Adrenal gland (tissue), 12 donors: ENCODE results near the gene PRKCB. TPM values are rescaled to one million over a fixed set of nuclear protein-coding genes. Genes with fewer than 3 reads are reported as not detected.

Experiments used
- DNase-seq, 7 donors: peaks; one replicate each; pipeline ENCODE4 v3.0.0-alpha.2; 2019 to 2020
- H3K27ac ChIP-seq, 5 donors: fragments of 200-600 bp; sonication (generic) in 4 of 5; 1 replicate in 3 of 5; 2 replicates in 2 of 5; pipeline versions ENCODE4 v1.5.1 to v1.8.0; 2016 to 2020; ENCODE audit warnings: mild to moderate bottlenecking in 1 of 5
- H3K27me3 ChIP-seq: fragments of 200-600 bp; 2 replicates; pipeline ENCODE4 v1.8.0; 2021
- H3K36me3 ChIP-seq, 2 donors: fragments of 200-600 bp; replicated peaks in 1 of 2; 1 replicate in 1 of 2; 2 replicates in 1 of 2; pipeline versions ENCODE4 v1.5.1 to v1.8.0; 2018 to 2022
- H3K4me1 ChIP-seq, 2 donors: fragments of 200-600 bp; replicated peaks in 1 of 2; 1 replicate in 1 of 2; 2 replicates in 1 of 2; pipeline versions ENCODE4 v1.5.1 to v1.8.0; 2018 to 2021
- H3K4me3 ChIP-seq, 4 donors: fragments of 200-600 bp; sonication (generic) in 3 of 4; one replicate each; pipeline ENCODE4 v1.5.1; 2016 to 2018
- H3K9me3 ChIP-seq, 3 donors: fragments of 200-600 bp; sonication (generic) in 1 of 3; replicated peaks in 1 of 3; 1 replicate in 2 of 3; 2 replicates in 1 of 3; pipeline versions ENCODE4 v1.5.1 to v1.8.0; 2016 to 2021
- POLR2A ChIP-seq, 2 donors: fragments of 450-650 bp; IDR thresholded peaks; one replicate each; pipeline ENCODE4 v1.6.1; 2017; ENCODE audit warnings: antibody characterized with exemption in 2 of 2, mild to moderate bottlenecking in 2 of 2, moderate library complexity in 1 of 2
- WGBS, 4 donors: extraction: QIAGEN DNeasy Blood & Tissue Kit in 2 of 4; methylation state at CpG; one replicate each; pipeline versions ENCODE4 v1.1.5 to v1.1.7; 2013 to 2017; 5-methylcytosine and 5-hydroxymethylcytosine counted together
- intact Hi-C, 2 donors: fragments of 100-400 bp; cut with DNase I; formaldehyde crosslinking; loops; one replicate each; pipeline versions ENCODE4 v1.14.1 to v1.15.0; 2022 to 2023
- polyA plus RNA-seq, 3 donors: library from polyadenylated mRNA; stranded (reverse); fragments of 200-250 nt in 2 of 3; fragments of 350-450 nt in 1 of 3; fragmentation: Illumina TruSeq in 1 of 3; extraction: RNeasy Lipid Tissue Mini Kit (QIAGEN cat#74804) in 1 of 3; gene quantifications; one replicate each; pipeline ENCODE4 v1.2.3, GENCODE V29; 2013 to 2014
- total RNA-seq, 9 donors: library from RNA; depleted of rRNA in 4 of 9; stranded (reverse); fragments of >200 nt in 4 of 9; fragments of 120-200 nt in 1 of 9; fragmentation: NEBNext Ultra II Directional in 1 of 9; extraction: Animal tissue kit (Norgen Biotek cat#: 25700) in 1 of 9; gene quantifications; one replicate each; pipeline versions ENCODE4 v1.1.0 to v1.2.4, GENCODE V29; 2013 to 2023
- TF ChIP-seq, protein P1 (sequence below), 6 experiments: fragments of 450-650 bp in 4 of 6; fragments of 200-600 bp in 2 of 6; sonication (generic) in 1 of 6; IDR thresholded peaks; 1 replicate in 5 of 6; 2 replicates in 1 of 6; pipeline versions ENCODE4 v1.5.1 to v1.8.0; 2016 to 2021; ENCODE audit warnings: antibody characterized with exemption in 6 of 6, mild to moderate bottlenecking in 2 of 6, moderate library complexity in 1 of 6
- donor health status: healthy with polysubstance abuse.
- donor health status: Bipolar disorder and iron deficiency.
- donor health status: DM: yes; HTN: yes; CAD: no.
- donor health status: DM: no; HTN: no; CAD: no.
- donor health status: DM: no; HTN: no; CAD: no.
- donor health status: DM: yes; HTN: yes; CAD: no.

PRKCB gene
- total and polyA plus RNA-seq, 12 donors: 0.54 to 8.0 (median 3.0) TPM

DNA sequence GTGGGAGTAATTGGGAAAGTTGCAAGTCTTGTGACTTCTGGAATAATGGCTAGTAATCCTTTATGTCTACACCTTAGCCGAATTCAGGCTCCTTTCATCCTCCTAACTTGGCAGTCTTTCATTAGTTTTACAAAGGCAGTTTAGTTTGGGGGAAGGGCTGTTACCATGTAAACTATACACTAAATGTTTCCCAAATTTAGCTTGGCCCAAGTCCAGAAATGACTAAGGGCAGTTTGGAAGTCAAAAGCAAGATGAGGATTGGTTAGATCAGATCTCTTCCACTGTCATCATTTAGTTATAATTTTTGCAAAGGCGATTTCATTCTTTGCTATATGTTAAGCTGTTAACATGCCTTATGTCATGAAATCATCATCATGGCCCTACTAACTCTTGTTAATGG, 304.9 kb downstream of the PRKCB start:
- peaks cover 10% of the 10 kb centered on the region for H3K27me3 ChIP-seq

DNA sequence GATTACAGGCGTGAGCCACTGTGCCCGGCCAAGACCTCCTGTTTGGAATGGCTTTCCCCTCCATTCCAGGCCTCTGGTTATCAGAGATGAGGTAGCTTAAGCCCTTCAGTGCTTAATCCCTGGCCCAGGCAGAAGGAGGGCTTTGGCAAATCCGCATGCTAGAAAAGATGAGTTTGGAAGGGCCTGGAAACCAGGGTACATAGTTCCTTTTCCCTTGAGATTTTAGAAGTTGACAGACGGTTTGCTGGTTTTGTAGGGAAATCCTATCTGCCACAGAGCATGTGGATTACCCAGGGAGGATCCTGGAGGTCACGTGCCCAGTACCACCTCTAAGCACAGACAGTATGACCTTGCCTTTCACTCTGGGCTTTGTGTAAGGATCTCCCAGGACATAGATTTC, 305.7 kb downstream of the PRKCB start:
- 68 to 79% (median 75%) methylated on average over 5 of the region's 5 CpGs for WGBS, 4 donors
- intact Hi-C loops: no loop called here
- Histone ChIP-seq H3K36me3 (no peaks in the 10 kb centered on the region), H3K27me3 (peaks cover 10% of the 10 kb centered on the region), H3K4me3 (no peak overlapping the region), H3K9me3 (no peaks in the 10 kb centered on the region), H3K27ac (no peak overlapping the region), H3K4me1 (no peaks in the 10 kb centered on the region)
- TF ChIP-seq, protein P1, sequence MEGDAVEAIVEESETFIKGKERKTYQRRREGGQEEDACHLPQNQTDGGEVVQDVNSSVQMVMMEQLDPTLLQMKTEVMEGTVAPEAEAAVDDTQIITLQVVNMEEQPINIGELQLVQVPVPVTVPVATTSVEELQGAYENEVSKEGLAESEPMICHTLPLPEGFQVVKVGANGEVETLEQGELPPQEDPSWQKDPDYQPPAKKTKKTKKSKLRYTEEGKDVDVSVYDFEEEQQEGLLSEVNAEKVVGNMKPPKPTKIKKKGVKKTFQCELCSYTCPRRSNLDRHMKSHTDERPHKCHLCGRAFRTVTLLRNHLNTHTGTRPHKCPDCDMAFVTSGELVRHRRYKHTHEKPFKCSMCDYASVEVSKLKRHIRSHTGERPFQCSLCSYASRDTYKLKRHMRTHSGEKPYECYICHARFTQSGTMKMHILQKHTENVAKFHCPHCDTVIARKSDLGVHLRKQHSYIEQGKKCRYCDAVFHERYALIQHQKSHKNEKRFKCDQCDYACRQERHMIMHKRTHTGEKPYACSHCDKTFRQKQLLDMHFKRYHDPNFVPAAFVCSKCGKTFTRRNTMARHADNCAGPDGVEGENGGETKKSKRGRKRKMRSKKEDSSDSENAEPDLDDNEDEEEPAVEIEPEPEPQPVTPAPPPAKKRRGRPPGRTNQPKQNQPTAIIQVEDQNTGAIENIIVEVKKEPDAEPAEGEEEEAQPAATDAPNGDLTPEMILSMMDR (IDR thresholded peaks at IDR 0.05): no peak
- no peak for TF ChIP-seq POLR2A (IDR thresholded peaks at IDR 0.05)
- DNase-seq: no peak

More for the DNA sequence above, 304.9 kb downstream of the PRKCB start:
- intact Hi-C loops: no loop called here
- H3K9me3 ChIP-seq: no peaks in the 10 kb centered on the region
- no peak for TF ChIP-seq POLR2A (IDR thresholded peaks at IDR 0.05)
- TF ChIP-seq, protein P1 (IDR thresholded peaks at IDR 0.05): no peak
- H3K4me1 ChIP-seq: no peaks in the 10 kb centered on the region
- WGBS, 4 donors: 65 to 74% (median 69%) methylated on average over 2 of the region's 2 CpGs
- DNase-seq: no peak
- no peaks in the 10 kb centered on the region for H3K36me3 ChIP-seq
- no peak overlapping the region for H3K27ac ChIP-seq
- no peak overlapping the region for H3K4me3 ChIP-seq

DNA sequence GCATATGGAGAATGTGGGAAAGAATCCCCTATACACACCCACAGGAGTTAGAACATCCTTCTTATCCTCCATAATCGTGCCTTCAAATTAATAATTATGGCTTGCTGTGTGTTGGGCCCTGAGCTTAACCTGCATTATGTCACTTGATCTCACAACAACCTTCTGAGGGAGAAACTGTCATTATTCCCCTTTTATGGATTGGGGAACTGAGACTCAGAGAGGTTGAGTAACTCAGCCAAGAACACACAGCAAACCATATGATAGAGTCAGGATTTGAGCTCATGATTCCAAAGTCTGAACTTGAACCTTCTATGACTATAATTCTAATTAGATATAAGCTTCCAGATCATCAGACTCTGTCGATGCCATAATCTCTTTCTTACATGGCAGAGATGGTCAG, 306.1 kb downstream of the PRKCB start:
- Histone ChIP-seq H3K9me3 (no peaks in the 10 kb centered on the region), H3K27ac (no peak overlapping the region), H3K27me3 (peaks cover 10% of the 10 kb centered on the region), H3K4me1 (no peaks in the 10 kb centered on the region), H3K4me3 (no peak overlapping the region), H3K36me3 (no peaks in the 10 kb centered on the region)
- DNase-seq: no peak
- TF ChIP-seq, protein P1 (IDR thresholded peaks at IDR 0.05): no peak
- TF ChIP-seq POLR2A (IDR thresholded peaks at IDR 0.05): no peak
- intact Hi-C loops: no loop called here
- WGBS, 4 donors: 80 to 93% (median 84%) methylated on average over 2 of the region's 2 CpGs

DNA sequence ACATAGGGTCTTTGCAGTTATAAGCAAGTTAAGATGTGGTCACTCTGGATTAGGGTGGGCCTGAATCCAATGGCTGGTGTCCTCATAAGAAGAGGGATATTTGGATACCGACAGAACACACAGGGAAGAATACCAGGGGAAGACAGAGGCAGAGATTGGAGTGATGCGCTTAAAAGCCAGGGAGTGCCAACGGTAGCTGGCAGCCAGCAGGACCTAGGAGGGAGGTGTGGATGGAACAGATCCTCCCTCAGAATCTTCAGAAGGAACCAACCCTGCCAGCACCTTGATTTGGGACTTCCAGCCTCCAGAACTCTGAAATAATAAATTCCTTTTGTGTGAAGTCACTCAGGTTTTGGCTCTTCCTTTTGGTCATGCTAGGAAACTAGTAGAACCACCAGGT, 310.1 kb downstream of the PRKCB start:
- Histone ChIP-seq H3K27ac (no peak overlapping the region), H3K4me3 (no peak overlapping the region), H3K36me3 (no peaks in the 10 kb centered on the region), H3K27me3 (peaks cover 10% of the 10 kb centered on the region), H3K4me1 (no peaks in the 10 kb centered on the region), H3K9me3 (no peaks in the 10 kb centered on the region)
- WGBS, 4 donors: 85 to 95% (median 91%) methylated on average over 3 of the region's 3 CpGs
- TF ChIP-seq, protein P1 (IDR thresholded peaks at IDR 0.05): no peak
- no peak for TF ChIP-seq POLR2A (IDR thresholded peaks at IDR 0.05)
- DNase-seq: no peak
- intact Hi-C loops: no loop called here
